HepG2 (cell line): ENCODE results near the gene VMO1. TPM values are rescaled to one million over a fixed set of nuclear protein-coding genes. Genes with fewer than 3 reads are reported as not detected.

Experiments
- CHD4 ChIP-seq: fragments of 200-600 bp; sonication (generic); IDR thresholded peaks from 2 replicates; pipeline ENCODE4 v1.7.0; 2017; ENCODE audit warnings: mild to moderate bottlenecking, low read length, borderline replicate concordance
- FLYWCH1 ChIP-seq: sonication (generic); formaldehyde crosslinking; IDR thresholded peaks from 2 replicates; pipeline ENCODE4 v1.8.1; 2023; ENCODE audit warnings: mild to moderate bottlenecking, missing genetic modification reagents
- FOXK1 ChIP-seq: sonication (generic); formaldehyde crosslinking; IDR thresholded peaks from 2 replicates; pipeline ENCODE4 v1.4.0; 2020; ENCODE audit warnings: low read depth, missing genetic modification reagents, borderline replicate concordance
- GLI4 ChIP-seq: sonication (generic); formaldehyde crosslinking; IDR thresholded peaks from 2 replicates; pipeline ENCODE4 v1.5.1; 2020; ENCODE audit warnings: missing genetic modification reagents, mild to moderate bottlenecking, moderate library complexity, borderline replicate concordance
- KLF15 ChIP-seq: sonication (generic); formaldehyde crosslinking; IDR thresholded peaks from 2 replicates; pipeline ENCODE4 v1.8.1; 2023; ENCODE audit warnings: borderline replicate concordance, mild to moderate bottlenecking, inconsistent platforms, missing genetic modification reagents, mixed read lengths
- MAFF ChIP-seq: IDR thresholded peaks from 2 replicates; pipeline ENCODE4 v1.6.1; 2011; ENCODE audit warnings: low read depth, low read length, improper control_type of control experiment
- NFIB ChIP-seq: sonication (generic); formaldehyde crosslinking; IDR thresholded peaks from 2 replicates; pipeline ENCODE4 v1.9.0; 2021; ENCODE audit warnings: missing genetic modification reagents, mild to moderate bottlenecking, borderline replicate concordance
- ONECUT2 ChIP-seq: sonication (generic); formaldehyde crosslinking; IDR thresholded peaks from 2 replicates; pipeline ENCODE4 v1.4.0; 2020; ENCODE audit warnings: missing genetic modification reagents
- SATB2 ChIP-seq: sonication (generic); formaldehyde crosslinking; IDR thresholded peaks from 2 replicates; pipeline ENCODE4 v1.5.0; 2020; ENCODE audit warnings: missing genetic modification reagents
- SIX1 ChIP-seq: sonication (generic); formaldehyde crosslinking; IDR thresholded peaks from 2 replicates; pipeline ENCODE4 v1.4.0; 2020; ENCODE audit warnings: missing genetic modification reagents, borderline replicate concordance
- TBX3 ChIP-seq: fragments of 450-650 bp; IDR thresholded peaks from 2 replicates; pipeline ENCODE4 v1.6.1; 2017; ENCODE audit warnings: antibody characterized with exemption, mild to moderate bottlenecking, inconsistent platforms, borderline replicate concordance
- XRCC5 ChIP-seq: fragments of 200-400 bp; formaldehyde crosslinking; optimal IDR thresholded peaks from 2 replicates; pipeline ENCODE3; 2017; ENCODE audit warnings: mild to moderate bottlenecking, low read length
- ZNF143 ChIP-seq: sonication (generic); formaldehyde crosslinking; IDR thresholded peaks from 2 replicates; pipeline ENCODE4 v1.4.0; 2020; ENCODE audit warnings: missing genetic modification reagents
- ZNF382 ChIP-seq: sonication (generic); formaldehyde crosslinking; IDR thresholded peaks from 2 replicates; pipeline ENCODE4 v1.5.0; 2020; ENCODE audit warnings: missing genetic modification reagents, mild to moderate bottlenecking, borderline replicate concordance
- ZNF552 ChIP-seq: sonication (generic); formaldehyde crosslinking; IDR thresholded peaks from 2 replicates; pipeline ENCODE4 v1.9.0; 2022; ENCODE audit warnings: missing genetic modification reagents, mild to moderate bottlenecking, borderline replicate concordance
- ZNF572 ChIP-seq: sonication (generic); formaldehyde crosslinking; IDR thresholded peaks from 2 replicates; pipeline ENCODE4 v1.5.1; 2020; ENCODE audit warnings: mild to moderate bottlenecking, missing genetic modification reagents
- ZNF670 ChIP-seq: sonication (generic); formaldehyde crosslinking; IDR thresholded peaks from 2 replicates; pipeline ENCODE4 v1.8.0; 2022; ENCODE audit warnings: mild to moderate bottlenecking, missing genetic modification reagents, borderline replicate concordance
- ZNF879 ChIP-seq: sonication (generic); formaldehyde crosslinking; IDR thresholded peaks from 2 replicates; pipeline ENCODE4 v1.8.1; 2023; ENCODE audit warnings: missing genetic modification reagents
- polyA plus RNA-seq, 8 experiments: library from polyadenylated mRNA; depleted of rRNA in 3 of 8; stranded (reverse) in 7 of 8; unstranded in 1 of 8; fragments of >200 nt; fragmentation: Illumina TruSeq in 4 of 8; extraction: Trizol in 4 of 8; gene quantifications; 2 replicates each; pipeline versions ENCODE4 v1.2.1 to v1.2.3, GENCODE V29; 2011 to 2016; ENCODE audit warnings: low read depth in 4 of 8, missing spikeins in 1 of 8, mixed read lengths in 1 of 8; ENCODE audit not compliant: insufficient read depth in 1 of 8
- total RNA-seq, 5 experiments: library from RNA; depleted of rRNA; stranded (reverse); fragments of >200 nt; fragmentation: Illumina TruSeq; extraction: Trizol; gene quantifications; 2 replicates each; pipeline ENCODE4 v1.2.3, GENCODE V29; 2016; ENCODE audit warnings: low read depth in 1 of 5
- TF ChIP-seq, protein P1 (sequence below): sonication (generic); formaldehyde crosslinking; IDR thresholded peaks from 2 replicates; pipeline ENCODE4 v1.8.0; 2022; ENCODE audit warnings: missing genetic modification reagents, mild to moderate bottlenecking, moderate library complexity, borderline replicate concordance
- TF ChIP-seq, protein P2 (sequence below): IDR thresholded peaks from 2 replicates; pipeline ENCODE4 v1.6.1; 2016; ENCODE audit warnings: missing compliant biosample characterization, missing genetic modification reagents, borderline replicate concordance
- TF ChIP-seq, protein P3 (sequence below): IDR thresholded peaks from 2 replicates; pipeline ENCODE4 v1.6.1; 2012; ENCODE audit warnings: low read depth, low read length, improper control_type of control experiment
- TF ChIP-seq, protein P4 (sequence below): IDR thresholded peaks from 2 replicates; pipeline ENCODE4 v1.6.1; 2016; ENCODE audit warnings: missing biosample characterization, missing genetic modification reagents, low read depth

The VMO1 gene
- total and polyA plus RNA-seq, 2 of the 13 experiments (the other 11 are each of a cell fraction or from before 2014, with no cell fraction given): not detected

DNA sequence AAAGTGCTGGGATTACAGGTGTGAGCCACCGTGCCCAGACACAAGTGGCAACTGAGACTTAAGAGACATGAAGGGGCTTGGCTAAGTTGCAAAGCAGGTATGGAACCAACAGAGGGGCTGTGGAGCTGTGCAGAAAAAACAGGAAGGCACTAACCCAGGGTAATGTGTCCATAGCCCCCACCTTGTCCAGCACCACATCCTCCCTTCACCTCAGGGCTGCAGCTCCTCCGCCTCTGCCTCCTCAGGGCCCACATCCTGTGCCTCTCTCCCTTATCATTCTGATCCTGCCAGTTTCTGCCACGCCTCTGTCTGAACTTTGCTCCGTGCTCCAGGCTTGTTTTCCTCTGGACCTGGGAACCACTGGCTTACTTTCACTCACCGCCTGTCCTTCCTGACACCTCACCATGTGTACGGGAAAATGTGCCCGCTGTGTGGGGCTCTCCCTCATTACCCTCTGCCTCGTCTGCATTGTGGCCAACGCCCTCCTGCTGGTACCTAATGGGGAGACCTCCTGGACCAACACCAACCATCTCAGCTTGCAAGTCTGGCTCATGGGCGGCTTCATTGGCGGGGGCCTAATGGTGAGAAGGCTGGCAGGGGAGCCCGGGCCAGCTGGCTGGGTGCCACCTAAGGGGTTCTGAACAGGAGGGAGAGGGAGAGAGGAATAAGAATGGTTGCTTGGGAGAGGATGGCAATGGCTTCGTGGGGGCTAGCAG lies 14.5 kb downstream of the VMO1 start, which contains the start of gene TM4SF5 (continued):
- TF ChIP-seq, protein P1, sequence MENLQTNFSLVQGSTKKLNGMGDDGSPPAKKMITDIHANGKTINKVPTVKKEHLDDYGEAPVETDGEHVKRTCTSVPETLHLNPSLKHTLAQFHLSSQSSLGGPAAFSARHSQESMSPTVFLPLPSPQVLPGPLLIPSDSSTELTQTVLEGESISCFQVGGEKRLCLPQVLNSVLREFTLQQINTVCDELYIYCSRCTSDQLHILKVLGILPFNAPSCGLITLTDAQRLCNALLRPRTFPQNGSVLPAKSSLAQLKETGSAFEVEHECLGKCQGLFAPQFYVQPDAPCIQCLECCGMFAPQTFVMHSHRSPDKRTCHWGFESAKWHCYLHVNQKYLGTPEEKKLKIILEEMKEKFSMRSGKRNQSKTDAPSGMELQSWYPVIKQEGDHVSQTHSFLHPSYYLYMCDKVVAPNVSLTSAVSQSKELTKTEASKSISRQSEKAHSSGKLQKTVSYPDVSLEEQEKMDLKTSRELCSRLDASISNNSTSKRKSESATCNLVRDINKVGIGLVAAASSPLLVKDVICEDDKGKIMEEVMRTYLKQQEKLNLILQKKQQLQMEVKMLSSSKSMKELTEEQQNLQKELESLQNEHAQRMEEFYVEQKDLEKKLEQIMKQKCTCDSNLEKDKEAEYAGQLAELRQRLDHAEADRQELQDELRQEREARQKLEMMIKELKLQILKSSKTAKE (CRISPR knock-in tag): peak; percentile 53; the same call in 1 of the 2 replicates
- TF ChIP-seq GLI4 (no peak), ZNF670 (no peak), ONECUT2 (CRISPR knock-in tag) (no peak), NFIB (CRISPR knock-in tag) (no peak), MAFF (no peak), SATB2 (CRISPR knock-in tag) (0 out of 2 replicates have a peak, but pooled peaks have one; percentile 81), FOXK1 (CRISPR knock-in tag) (peak; percentile 90; the same call in 1 of the 2 replicates), ZNF572 (CRISPR knock-in tag) (0 out of 2 replicates have a peak, but pooled peaks have one; percentile 78), ZNF382 (no peak), XRCC5 (no peak), KLF15 (CRISPR knock-in tag) (no peak), ZNF143 (CRISPR knock-in tag) (no peak), ZNF552 (CRISPR knock-in tag) (0 out of 2 replicates have a peak, but pooled peaks have one; percentile 32), FLYWCH1 (CRISPR knock-in tag) (no peak), TBX3 (peak; percentile 74; the same call in 1 of the 2 replicates), ZNF879 (no peak), SIX1 (CRISPR knock-in tag) (peak; percentile 50; the same call in 1 of the 2 replicates), CHD4 (no peak)
- TF ChIP-seq, protein P2, sequence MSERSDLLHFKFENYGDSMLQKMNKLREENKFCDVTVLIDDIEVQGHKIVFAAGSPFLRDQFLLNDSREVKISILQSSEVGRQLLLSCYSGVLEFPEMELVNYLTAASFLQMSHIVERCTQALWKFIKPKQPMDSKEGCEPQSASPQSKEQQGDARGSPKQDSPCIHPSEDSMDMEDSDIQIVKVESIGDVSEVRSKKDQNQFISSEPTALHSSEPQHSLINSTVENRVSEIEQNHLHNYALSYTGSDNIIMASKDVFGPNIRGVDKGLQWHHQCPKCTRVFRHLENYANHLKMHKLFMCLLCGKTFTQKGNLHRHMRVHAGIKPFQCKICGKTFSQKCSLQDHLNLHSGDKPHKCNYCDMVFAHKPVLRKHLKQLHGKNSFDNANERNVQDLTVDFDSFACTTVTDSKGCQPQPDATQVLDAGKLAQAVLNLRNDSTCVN (CRISPR knock-in tag): no peak; the same call in 1 of the 2 replicates
- TF ChIP-seq, protein P3, sequence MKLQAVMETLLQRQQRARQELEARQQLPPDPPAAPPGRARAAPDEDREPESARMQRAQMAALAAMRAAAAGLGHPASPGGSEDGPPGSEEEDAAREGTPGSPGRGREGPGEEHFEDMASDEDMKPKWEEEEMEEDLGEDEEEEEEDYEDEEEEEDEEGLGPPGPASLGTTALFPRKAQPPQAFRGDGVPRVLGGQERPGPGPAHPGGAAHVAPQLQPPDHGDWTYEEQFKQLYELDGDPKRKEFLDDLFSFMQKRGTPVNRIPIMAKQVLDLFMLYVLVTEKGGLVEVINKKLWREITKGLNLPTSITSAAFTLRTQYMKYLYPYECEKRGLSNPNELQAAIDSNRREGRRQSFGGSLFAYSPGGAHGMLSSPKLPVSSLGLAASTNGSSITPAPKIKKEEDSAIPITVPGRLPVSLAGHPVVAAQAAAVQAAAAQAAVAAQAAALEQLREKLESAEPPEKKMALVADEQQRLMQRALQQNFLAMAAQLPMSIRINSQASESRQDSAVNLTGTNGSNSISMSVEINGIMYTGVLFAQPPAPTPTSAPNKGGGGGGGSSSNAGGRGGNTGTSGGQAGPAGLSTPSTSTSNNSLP: no peak; the same call in 1 of the 2 replicates
- TF ChIP-seq, protein P4, sequence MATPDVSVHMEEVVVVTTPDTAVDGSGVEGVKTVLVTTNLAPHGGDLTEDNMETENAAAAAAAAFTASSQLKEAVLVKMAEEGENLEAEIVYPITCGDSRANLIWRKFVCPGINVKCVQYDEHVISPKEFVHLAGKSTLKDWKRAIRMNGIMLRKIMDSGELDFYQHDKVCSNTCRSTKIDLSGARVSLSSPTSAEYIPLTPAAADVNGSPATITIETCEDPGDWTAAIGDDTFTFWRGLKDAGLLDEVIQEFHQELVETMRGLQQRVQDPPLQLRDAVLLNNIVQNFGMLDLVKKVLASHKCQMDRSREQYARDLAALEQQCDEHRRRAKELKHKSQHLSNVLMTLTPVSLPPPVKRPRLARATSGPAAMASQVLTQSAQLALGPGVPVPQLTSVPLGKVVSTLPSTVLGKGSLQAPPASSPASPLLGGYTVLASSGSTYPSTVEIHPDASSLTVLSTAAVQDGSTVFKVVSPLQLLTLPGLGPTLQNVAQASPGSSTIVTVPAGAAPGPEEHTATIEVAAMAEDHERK (CRISPR knock-in tag): no peak
